HepG2 (cell line): Measurements from ENCODE around the gene RASD1. TPM values are rescaled to one million over a fixed set of nuclear protein-coding genes. Genes with fewer than 3 reads are reported as not detected.
"Not testable (repeated sequence)": the region's sequence is repeated elsewhere in the genome, so short reads cannot be mapped to it uniquely, and the experiment has no call there.

ENCODE experiments used
- ATAC-seq: fragments of 200-7000 bp; cut with Tn5 transposase; 3 replicates; pipeline ENCODE4 v1.9.1; 2020; ENCODE audit warnings: mild to moderate bottlenecking, moderate library complexity
- BruUV-seq: library from RNA; stranded (reverse); fragments of 400-500 nt; replicated peaks from 2 replicates; lab custom pipeline; 2021; lab: Mats Ljungman, UMichigan
- CTCF ChIA-PET: fragments of 300-600 bp; formaldehyde crosslinking; extraction: SDS; loops from one replicate; lab custom pipeline; 2021; ENCODE audit warnings: low total read pairs, inconsistent platforms, low intra/inter-chr PET ratio; lab: Yijun Ruan, JAX
- POLR2A ChIA-PET: fragments of 350-600 bp; sonication (Branson Sonifier 250); formaldehyde crosslinking; loops from one replicate; lab custom pipeline; 2020; ENCODE audit warnings: antibody characterized with exemption, inconsistent platforms; lab: Yijun Ruan, JAX
- DNase-seq: peaks from one replicate; pipeline ENCODE4 v3.0.0-alpha.2; 2015; ENCODE audit warnings: low spot score
- FAIRE-seq: peaks from 3 replicates; lab custom pipeline; 2011; peaks lifted over from hg19 to GRCh38; lab: Jason Lieb, UNC
- H2AFZ ChIP-seq: one replicate; pipeline ENCODE4 v1.6.1; 2011; ENCODE audit warnings: low read length, inconsistent platforms
- H3K27ac ChIP-seq: fragments of 300-600 bp; 3 replicates; pipeline ENCODE4 v1.8.0; 2011; ENCODE audit warnings: mixed run types, mild to moderate bottlenecking, mixed read lengths, low read length, inconsistent platforms; ENCODE audit not compliant: insufficient read depth; ENCODE audit errors: extremely low read length
- H3K27me3 ChIP-seq, 2 experiments: fragments of 200-600 bp in 1 of 2; 2 replicates in 1 of 2; 3 replicates in 1 of 2; pipeline versions ENCODE4 v1.6.0 to v1.8.0; 2011; ENCODE audit warnings: low read length in 2 of 2, mild to moderate bottlenecking in 2 of 2, moderate library complexity in 2 of 2, inconsistent platforms in 1 of 2; ENCODE audit not compliant: insufficient read depth in 2 of 2, control insufficient read depth in 1 of 2
- H3K36me3 ChIP-seq, 2 experiments: fragments of 200-600 bp in 1 of 2; replicated peaks in 1 of 2; 2 replicates in 1 of 2; 3 replicates in 1 of 2; pipeline versions ENCODE4 v1.5.1 to v1.8.0; 2011; ENCODE audit warnings: low read length in 2 of 2, inconsistent platforms in 1 of 2; ENCODE audit not compliant: insufficient read depth in 2 of 2, control insufficient read depth in 1 of 2
- H3K4me1 ChIP-seq: 2 replicates; pipeline ENCODE4 v1.5.1; 2012; ENCODE audit warnings: low read length, inconsistent platforms; ENCODE audit not compliant: insufficient read depth
- H3K4me2 ChIP-seq: 2 replicates; pipeline ENCODE4 v1.6.0; 2011; ENCODE audit warnings: low read depth, low read length, inconsistent platforms
- H3K4me3 ChIP-seq, 3 experiments: fragments of 200-600 bp in 1 of 3; sonication (generic), shearing (Covaris generic) in 1 of 3; replicated peaks in 1 of 3; 2 replicates each; pipeline ENCODE4 v1.5.1; 2011 to 2016; ENCODE audit warnings: low read length in 3 of 3, inconsistent platforms in 2 of 3, low read depth in 2 of 3, mild to moderate bottlenecking in 2 of 3, control low read depth in 1 of 3, mixed read lengths in 1 of 3; ENCODE audit not compliant: insufficient read depth in 1 of 3
- H3K79me2 ChIP-seq: one replicate; pipeline ENCODE4 v1.6.1; 2011; ENCODE audit warnings: low read length, inconsistent platforms; ENCODE audit not compliant: insufficient read depth
- H3K9ac ChIP-seq: 2 replicates; pipeline ENCODE4 v1.6.0; 2011; ENCODE audit warnings: mild to moderate bottlenecking, low read depth, low read length, inconsistent platforms; ENCODE audit not compliant: insufficient read depth
- H3K9me3 ChIP-seq: 2 replicates; pipeline ENCODE4 v1.5.1; 2012; ENCODE audit warnings: mild to moderate bottlenecking, low read length
- H4K20me1 ChIP-seq: 2 replicates; pipeline ENCODE4 v1.6.0; 2011; ENCODE audit warnings: inconsistent platforms, mild to moderate bottlenecking, low read length, moderate library complexity; ENCODE audit not compliant: insufficient read depth
- EED ChIP-seq: sonication (generic); formaldehyde crosslinking; IDR thresholded peaks from 2 replicates; pipeline ENCODE4 v1.5.0; 2020; ENCODE audit warnings: mild to moderate bottlenecking, missing genetic modification reagents
- ETV5 ChIP-seq: IDR thresholded peaks from 2 replicates; pipeline ENCODE4 v1.6.1; 2018; ENCODE audit warnings: missing biosample characterization, missing genetic modification reagents, inconsistent platforms, borderline replicate concordance
- GATAD2A ChIP-seq: IDR thresholded peaks from 2 replicates; pipeline ENCODE4 v1.6.1; 2016
- HMGA1 ChIP-seq: sonication (generic); formaldehyde crosslinking; conservative IDR thresholded peaks from 2 replicates; pipeline ENCODE4 v1.4.0; 2020; ENCODE audit warnings: missing genetic modification reagents
- HOXA5 ChIP-seq: sonication (generic); formaldehyde crosslinking; IDR thresholded peaks from 2 replicates; pipeline ENCODE4 v1.4.0; 2020; ENCODE audit warnings: missing genetic modification reagents
- NFKB2 ChIP-seq: sonication (generic); formaldehyde crosslinking; IDR thresholded peaks from 2 replicates; pipeline ENCODE4 v1.4.0; 2020; ENCODE audit warnings: missing genetic modification reagents, borderline replicate concordance
- RBFOX2 ChIP-seq: fragments of 200-400 bp; formaldehyde crosslinking; IDR thresholded peaks from 2 replicates; pipeline ENCODE4 v1.6.1; 2017; ENCODE audit warnings: low read depth, mild to moderate bottlenecking, low read length
- ZFP37 ChIP-seq: sonication (generic); formaldehyde crosslinking; IDR thresholded peaks from 2 replicates; pipeline ENCODE4 v1.4.0; 2020; ENCODE audit warnings: missing genetic modification reagents, borderline replicate concordance
- ZFP90 ChIP-seq: sonication (generic); formaldehyde crosslinking; IDR thresholded peaks from 2 replicates; pipeline ENCODE4 v1.8.0; 2022; ENCODE audit warnings: missing genetic modification reagents, mild to moderate bottlenecking, inconsistent platforms, borderline replicate concordance
- ZNF550 ChIP-seq: sonication (generic); formaldehyde crosslinking; IDR thresholded peaks from 2 replicates; pipeline ENCODE4 v1.4.0; 2020; ENCODE audit warnings: mild to moderate bottlenecking, missing genetic modification reagents, borderline replicate concordance
- ZNF709 ChIP-seq: sonication (generic); formaldehyde crosslinking; IDR thresholded peaks from 2 replicates; pipeline ENCODE4 v1.5.0; 2020; ENCODE audit warnings: mild to moderate bottlenecking, missing genetic modification reagents
- ZNF720 ChIP-seq: sonication (generic); formaldehyde crosslinking; IDR thresholded peaks from 2 replicates; pipeline ENCODE4 v1.4.0; 2020; ENCODE audit warnings: missing genetic modification reagents
- ZNF777 ChIP-seq: sonication (generic); formaldehyde crosslinking; IDR thresholded peaks from 2 replicates; pipeline ENCODE4 v1.4.0; 2020; ENCODE audit warnings: missing genetic modification reagents
- WGBS: methylation state at CpG from one replicate; pipeline ENCODE4 v1.1.6; 2017; ENCODE audit warnings: low lambda C conversion rate; 5-methylcytosine and 5-hydroxymethylcytosine counted together
- in situ Hi-C: cut with HindIII; loops from 2 replicates; pipeline ENCODE4 v1.10.0; 2017; ENCODE audit warnings: low pct_unique_long_range_greater_than_20kb; ENCODE audit not compliant: extremely low pct_ligation_motif_present
- intact Hi-C: fragments of 100-400 bp; cut with micrococcal nuclease; formaldehyde crosslinking; loops from one replicate; pipeline ENCODE4 v1.10.0; 2022; ENCODE audit not compliant: unreplicated experiment
- polyA plus RNA-seq, 8 experiments: library from polyadenylated mRNA; depleted of rRNA in 3 of 8; stranded (reverse) in 7 of 8; unstranded in 1 of 8; fragments of >200 nt; fragmentation: Illumina TruSeq in 4 of 8; extraction: Trizol in 4 of 8; gene quantifications; 2 replicates each; pipeline versions ENCODE4 v1.2.1 to v1.2.3, GENCODE V29; 2011 to 2016; ENCODE audit warnings: low read depth in 4 of 8, missing spikeins in 1 of 8, mixed read lengths in 1 of 8; ENCODE audit not compliant: insufficient read depth in 1 of 8
- total RNA-seq, 5 experiments: library from RNA; depleted of rRNA; stranded (reverse); fragments of >200 nt; fragmentation: Illumina TruSeq; extraction: Trizol; gene quantifications; 2 replicates each; pipeline ENCODE4 v1.2.3, GENCODE V29; 2016; ENCODE audit warnings: low read depth in 1 of 5
- TF ChIP-seq, protein P1 (sequence below): sonication (generic); formaldehyde crosslinking; IDR thresholded peaks from 2 replicates; pipeline ENCODE4 v1.5.0; 2020; ENCODE audit warnings: mild to moderate bottlenecking, missing genetic modification reagents
- TF ChIP-seq, protein P2 (sequence below): sonication (generic); formaldehyde crosslinking; IDR thresholded peaks from 2 replicates; pipeline ENCODE4 v1.8.1; 2023; ENCODE audit warnings: missing genetic modification reagents, mild to moderate bottlenecking, borderline replicate concordance

The RASD1 gene
- total and polyA plus RNA-seq, 2 of the 13 experiments (the other 11 are each of a cell fraction or from before 2014, with no cell fraction given), result 1.6 to 4.2 TPM

DNA sequence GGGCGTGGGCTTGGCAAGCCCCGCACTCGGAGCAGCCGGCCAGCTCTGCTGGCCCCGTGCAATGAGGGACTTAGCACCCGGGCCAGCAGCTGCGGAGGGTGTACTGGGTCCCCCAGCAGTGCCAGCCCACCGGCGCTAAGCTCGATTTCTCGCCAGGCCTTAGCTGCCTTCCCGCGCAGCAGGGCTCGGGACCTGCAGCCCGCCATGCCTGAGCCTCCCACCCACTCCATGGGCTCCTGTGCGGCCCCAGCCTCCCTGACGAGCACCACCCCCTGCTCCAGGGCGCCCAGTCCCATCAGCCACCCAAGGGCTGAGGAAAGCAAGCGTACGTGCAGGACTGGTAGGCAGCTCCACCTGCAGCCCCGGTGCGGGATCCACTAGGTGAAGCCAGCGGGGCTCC lies 9.8 kb downstream of the RASD1 start:
- WGBS, result 100% methylated on average over 12 of the region's 23 CpGs
- intact Hi-C loops, H3K27me3 ChIP-seq, H3K9me3 ChIP-seq, BruUV-seq, H2AFZ ChIP-seq, DNase-seq, H3K4me2 ChIP-seq: not testable (repeated sequence)
- 0 out of 2 replicates have a peak, but pooled peaks have one; percentile 37 for TF ChIP-seq RBFOX2
- TF ChIP-seq, all 625 proteins: peak for 1; not testable (repeated sequence) for 624
- ATAC-seq, H3K9ac ChIP-seq, H4K20me1 ChIP-seq, CTCF ChIA-PET, H3K27ac ChIP-seq, H3K4me3 ChIP-seq, FAIRE-seq, in situ Hi-C loops: not testable (repeated sequence)
- peaks cover 15 to 43% of the 10 kb centered on the region in 2 experiments; a peak in 4 of 5 replicates for H3K36me3 ChIP-seq
- POLR2A ChIA-PET, result interaction anchor here (1.2 kb wide), 1 partner anchor 10 kb away, joined by 8 read pairs; the partner anchor contains the start of gene RASD1
- peaks cover 38% of the 10 kb centered on the region for H3K4me1 ChIP-seq
- peaks cover 32% of the 10 kb centered on the region for H3K79me2 ChIP-seq

DNA sequence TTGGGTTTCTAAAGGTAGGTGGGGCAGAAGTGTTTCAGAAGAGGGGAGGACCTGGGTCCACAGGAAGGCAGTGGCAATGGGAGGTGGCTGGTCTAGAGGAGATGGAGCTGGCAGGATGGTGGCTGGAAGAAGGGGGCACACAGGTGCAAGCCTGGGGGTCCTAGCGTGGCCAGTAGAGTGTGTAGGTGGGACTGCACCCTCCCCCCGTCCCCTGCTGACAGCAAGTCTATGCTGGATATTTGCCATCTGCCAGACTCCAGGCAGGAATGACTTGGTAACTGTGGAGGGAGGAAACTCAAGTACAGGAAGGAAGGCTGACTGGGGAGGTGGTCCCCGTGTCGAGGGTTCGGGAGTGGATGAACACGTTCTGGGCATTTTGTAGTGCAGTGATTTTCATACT lies 10.8 kb downstream of the RASD1 start:
- Histone ChIP-seq H3K4me3 (no peak overlapping the region), H4K20me1 (0 out of 2 replicates have a peak, but pooled peaks cover 2% of the 10 kb centered on the region), H3K4me2 (no peak overlapping the region), H3K9me3 (no peaks in the 10 kb centered on the region), H3K4me1 (peaks cover 41% of the 10 kb centered on the region), H3K36me3 (peaks cover 18 to 43% of the 10 kb centered on the region in 2 experiments; a peak in 4 of 5 replicates), H2AFZ (no peak overlapping the region), H3K27ac (no peak overlapping the region), H3K27me3 (no peaks in the 10 kb centered on the region), H3K79me2 (peaks cover 40% of the 10 kb centered on the region), H3K9ac (no peak overlapping the region)
- in situ Hi-C loops (no loop called here), intact Hi-C loops (no loop called here)
- no TSS peak for BruUV-seq
- ChIA-PET POLR2A (no interaction called here), CTCF (no interaction called here)
- WGBS, result 97% methylated on average over 5 of the region's 6 CpGs
- FAIRE-seq (no peak), ATAC-seq (no peak), DNase-seq (no peak)
- TF ChIP-seq ZNF550, result no peak
- TF ChIP-seq ZNF777, result no peak
- no peak for TF ChIP-seq ZFP90
- TF ChIP-seq, protein P1, sequence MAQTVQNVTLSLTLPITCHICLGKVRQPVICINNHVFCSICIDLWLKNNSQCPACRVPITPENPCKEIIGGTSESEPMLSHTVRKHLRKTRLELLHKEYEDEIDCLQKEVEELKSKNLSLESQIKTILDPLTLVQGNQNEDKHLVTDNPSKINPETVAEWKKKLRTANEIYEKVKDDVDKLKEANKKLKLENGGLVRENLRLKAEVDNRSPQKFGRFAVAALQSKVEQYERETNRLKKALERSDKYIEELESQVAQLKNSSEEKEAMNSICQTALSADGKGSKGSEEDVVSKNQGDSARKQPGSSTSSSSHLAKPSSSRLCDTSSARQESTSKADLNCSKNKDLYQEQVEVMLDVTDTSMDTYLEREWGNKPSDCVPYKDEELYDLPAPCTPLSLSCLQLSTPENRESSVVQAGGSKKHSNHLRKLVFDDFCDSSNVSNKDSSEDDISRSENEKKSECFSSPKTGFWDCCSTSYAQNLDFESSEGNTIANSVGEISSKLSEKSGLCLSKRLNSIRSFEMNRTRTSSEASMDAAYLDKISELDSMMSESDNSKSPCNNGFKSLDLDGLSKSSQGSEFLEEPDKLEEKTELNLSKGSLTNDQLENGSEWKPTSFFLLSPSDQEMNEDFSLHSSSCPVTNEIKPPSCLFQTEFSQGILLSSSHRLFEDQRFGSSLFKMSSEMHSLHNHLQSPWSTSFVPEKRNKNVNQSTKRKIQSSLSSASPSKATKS, result no peak
- TF ChIP-seq HMGA1, result no peak
- TF ChIP-seq, protein P2, sequence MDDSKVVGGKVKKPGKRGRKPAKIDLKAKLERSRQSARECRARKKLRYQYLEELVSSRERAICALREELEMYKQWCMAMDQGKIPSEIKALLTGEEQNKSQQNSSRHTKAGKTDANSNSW (CRISPR knock-in tag), result no peak
- no peak for TF ChIP-seq ETV5 (CRISPR knock-in tag)
- TF ChIP-seq EED, result no peak
- TF ChIP-seq HOXA5 (CRISPR knock-in tag), result no peak
- TF ChIP-seq ZNF720, result no peak
- TF ChIP-seq ZFP37 (CRISPR knock-in tag), result no peak
- no peak for TF ChIP-seq GATAD2A (CRISPR knock-in tag)
- TF ChIP-seq ZNF709 (CRISPR knock-in tag), result no peak
- no peak for TF ChIP-seq NFKB2 (CRISPR knock-in tag)
